ENCODE data around the gene REXO2. TPM values are rescaled to one million over a fixed set of nuclear protein-coding genes. Genes with fewer than 3 reads are reported as not detected.

REXO2 gene
- total RNA-seq (2021) = 119 TPM in 2 replicates
- Bru-seq, nascent RNA = percentile 92 among the genes with signal in this experiment
- percentile 97 among the genes with signal in this experiment for BruChase-seq, experiment 1, labeled RNA remaining after a 2-hour chase
- BruChase-seq, experiment 2, labeled RNA remaining after a 6-hour chase = percentile 94 among the genes with signal in this experiment
- long read RNA-seq, transcript REXO2-202 (5 exons, 449 nt) = minor isoform, 7 of 150 reads
- long read RNA-seq, transcript REXO2-220 (7 exons, 1,158 nt) = major isoform, 122 of 150 reads
- long read RNA-seq, partial matches to known transcripts = 0 of 150 reads
- long read RNA-seq, other reads (novel, unspliced or antisense) = 18 of 150 reads

- Histone ChIP-seq H3K27me3 (replicated peaks; ENCODE audit: insufficient read depth, low read depth, low read length, poor library complexity) (no peaks in the 10 kb centered on the region), H3K4me1 (ENCODE audit: insufficient read depth, low read length, poor library complexity, severe bottlenecking) (peaks cover 3% of the 10 kb centered on the region), H3K27ac (ENCODE audit: low read depth, low read length, poor library complexity, severe bottlenecking) (peak within 1 kb of the TSS; percentile 52), H3K9me3 (ENCODE audit: low read depth, low read length, poor library complexity, severe bottlenecking) (no peaks in the 10 kb centered on the region), H3K4me3 (ENCODE audit: low read depth, low read length, poor library complexity, severe bottlenecking) (peak within 1 kb of the TSS; percentile 74), H3K36me3 (ENCODE audit: insufficient read depth, low read length, poor library complexity, severe bottlenecking) (no peaks in the 10 kb centered on the region)
- intact Hi-C loops (cut with micrococcal nuclease; ENCODE audit: unreplicated experiment) = loop anchor here (5.0 kb wide), 1 partner anchor 37 kb away; the partner anchor contains the start of genes C11orf71 and RBM7
- ChIA-PET POLR2A (ENCODE audit: low non-redundant PET) (no interaction called here), CTCF (no interaction called here)
- TF ChIP-seq EZH2 (IDR thresholded peaks at IDR 0.05; ENCODE audit: borderline replicate concordance, low read depth, low read length, poor library complexity, severe bottlenecking) (no peak), CTCF (conservative IDR thresholded peaks at IDR 0.05; ENCODE audit: low read depth, low read length) (peak; percentile 8; the same call in 1 of the 2 replicates)
- no TSS peak for BruUV-seq (replicated peaks)
- peak; percentile 99 for DNase-seq (ENCODE audit: low spot score)
These were observed at the start of gene REXO2 for GRCh38 chr11:114439229-114440120. Gene REXO2 (plus strand): TSS chr11:114439467. CDS start chr11:114439529, 62 bp downstream.

- Histone ChIP-seq H3K27me3 (replicated peaks; ENCODE audit: insufficient read depth, low read depth, low read length, poor library complexity) (no peaks in the 10 kb centered on the region), H3K27ac (ENCODE audit: low read depth, low read length, poor library complexity, severe bottlenecking) (no peak overlapping the region), H3K4me3 (ENCODE audit: low read depth, low read length, poor library complexity, severe bottlenecking) (no peak overlapping the region), H3K9me3 (ENCODE audit: low read depth, low read length, poor library complexity, severe bottlenecking) (no peaks in the 10 kb centered on the region), H3K36me3 (ENCODE audit: insufficient read depth, low read length, poor library complexity, severe bottlenecking) (no peaks in the 10 kb centered on the region), H3K4me1 (ENCODE audit: insufficient read depth, low read length, poor library complexity, severe bottlenecking) (no peaks in the 10 kb centered on the region)
- TF ChIP-seq EZH2 (IDR thresholded peaks at IDR 0.05; ENCODE audit: borderline replicate concordance, low read depth, low read length, poor library complexity, severe bottlenecking) (no peak), CTCF (conservative IDR thresholded peaks at IDR 0.05; ENCODE audit: low read depth, low read length) (no peak)
- no TSS peak for BruUV-seq (replicated peaks)
- no peak for DNase-seq (ENCODE audit: low spot score)
- POLR2A ChIA-PET (ENCODE audit: low non-redundant PET) = no interaction called here
- intact Hi-C loops (cut with micrococcal nuclease; ENCODE audit: unreplicated experiment) = no loop called here
- CTCF ChIA-PET = no interaction called here
These were observed 46.3 kb upstream of the REXO2 start for GRCh38 chr11:114392735-114393667.

GRCh38 chr11:114395736-114396135 lies 43.5 kb upstream of the REXO2 start:
- POLR2A ChIA-PET (ENCODE audit: low non-redundant PET) = interaction anchor here (0.8 kb wide), 1 partner anchor 15 kb away, joined by 4 read pairs; no protein-coding TSS in a partner anchor

More at GRCh38 chr11:114395736-114396135, 43.5 kb upstream of the REXO2 start:
- Histone ChIP-seq H3K4me1 (ENCODE audit: insufficient read depth, low read length, poor library complexity, severe bottlenecking) (peaks cover 8% of the 10 kb centered on the region), H3K36me3 (ENCODE audit: insufficient read depth, low read length, poor library complexity, severe bottlenecking) (no peaks in the 10 kb centered on the region), H3K27ac (ENCODE audit: low read depth, low read length, poor library complexity, severe bottlenecking) (no peak overlapping the region), H3K27me3 (replicated peaks; ENCODE audit: insufficient read depth, low read depth, low read length, poor library complexity) (no peaks in the 10 kb centered on the region), H3K9me3 (ENCODE audit: low read depth, low read length, poor library complexity, severe bottlenecking) (no peaks in the 10 kb centered on the region), H3K4me3 (ENCODE audit: low read depth, low read length, poor library complexity, severe bottlenecking) (no peak overlapping the region)
- peak; percentile 25 for DNase-seq (ENCODE audit: low spot score)
- TF ChIP-seq EZH2 (IDR thresholded peaks at IDR 0.05; ENCODE audit: borderline replicate concordance, low read depth, low read length, poor library complexity, severe bottlenecking) = no peak
- peak; percentile 58 for TF ChIP-seq CTCF (conservative IDR thresholded peaks at IDR 0.05; ENCODE audit: low read depth, low read length)
- intact Hi-C loops (cut with micrococcal nuclease; ENCODE audit: unreplicated experiment) = loop anchor here (5.0 kb wide), 1 partner anchor 53 kb away; no protein-coding TSS in a partner anchor
- CTCF ChIA-PET = no interaction called here
- no TSS peak for BruUV-seq (replicated peaks)

Data from A673 (cell line).